GM18511 (cell line): ENCODE results near the gene TOPORS.
"Not testable (repeated sequence)": the region's sequence is repeated elsewhere in the genome, so short reads cannot be mapped to it uniquely, and the experiment has no call there.

ENCODE experiments used
- ATAC-seq: cut with Tn5 transposase; IDR thresholded peaks from one replicate; pipeline ENCODE4 v1.9.1; 2021; ENCODE audit warnings: mild to moderate bottlenecking, moderate library complexity; ENCODE audit not compliant: unreplicated experiment

Gene TOPORS

DNA sequence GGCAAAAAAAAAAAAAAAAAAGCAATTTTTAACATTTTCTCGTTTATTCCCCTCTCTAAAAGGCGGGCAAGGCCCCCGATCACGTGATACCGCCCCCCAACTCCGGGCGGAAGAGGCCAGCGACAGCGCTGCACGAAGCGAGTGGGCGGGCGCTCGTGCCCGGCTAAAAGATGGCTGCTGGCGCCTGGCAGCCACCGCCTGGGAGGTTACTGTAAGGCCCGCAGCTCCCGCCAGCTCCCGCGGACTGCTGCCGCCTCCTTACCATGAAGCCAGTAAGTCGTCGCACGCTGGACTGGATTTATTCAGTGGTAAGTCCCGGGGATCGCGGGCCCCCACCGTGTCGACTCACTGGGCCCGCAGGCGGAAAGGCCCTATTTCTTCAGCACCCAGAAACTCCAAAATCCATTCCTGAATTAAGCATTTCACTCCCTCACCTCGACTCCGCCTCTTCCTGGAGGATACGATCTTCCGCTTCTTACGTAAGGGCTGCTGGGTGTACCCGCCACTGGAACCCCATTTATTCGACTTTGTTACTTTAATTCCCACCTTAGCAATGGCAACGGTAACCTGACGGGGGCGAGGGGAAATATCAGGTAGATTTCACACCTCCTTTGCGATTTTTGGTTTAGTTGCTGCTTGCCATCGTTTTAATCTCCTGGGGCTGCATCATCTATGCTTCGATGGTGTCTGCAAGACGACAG lies at the start of gene TOPORS, which contains the start of gene SMIM27:
TOPORS (minus strand) TSS at position 415 of the 701 bp plus-strand sequence; CDS start at position 265, 150 bp downstream.
SMIM27 (plus strand) TSS at position 156 of the 701 bp plus-strand sequence; CDS start at position 264, 108 bp downstream.
- ATAC-seq, result peak; percentile 74

- not testable (repeated sequence) for ATAC-seq
Measured at GRCh38 chr9:32599021-32599420, 46.6 kb upstream of the TOPORS start.

DNA sequence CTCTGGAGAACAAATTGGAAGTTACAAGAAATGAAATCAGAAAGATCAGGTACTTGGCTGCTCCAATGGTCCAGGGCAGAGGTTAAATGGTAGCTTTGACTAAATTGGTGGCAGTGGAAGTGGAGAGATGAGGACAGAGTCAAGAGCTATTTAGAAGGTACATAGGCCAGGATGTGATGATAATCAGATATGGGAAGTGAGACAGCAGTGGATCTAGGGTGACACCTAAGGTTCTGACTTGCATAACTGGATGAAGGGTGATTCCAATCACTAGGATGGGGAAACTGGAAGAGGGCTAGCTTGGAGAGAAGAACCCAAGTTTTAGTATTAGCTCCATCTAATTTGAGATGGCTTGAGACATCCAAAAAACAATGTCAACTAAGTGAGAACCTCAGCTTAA lies 44.5 kb upstream of the TOPORS start:
- ATAC-seq, result no peak

- no peak for ATAC-seq
Measured at GRCh38 chr9:32596096-32596865, 43.9 kb upstream of the TOPORS start.

DNA sequence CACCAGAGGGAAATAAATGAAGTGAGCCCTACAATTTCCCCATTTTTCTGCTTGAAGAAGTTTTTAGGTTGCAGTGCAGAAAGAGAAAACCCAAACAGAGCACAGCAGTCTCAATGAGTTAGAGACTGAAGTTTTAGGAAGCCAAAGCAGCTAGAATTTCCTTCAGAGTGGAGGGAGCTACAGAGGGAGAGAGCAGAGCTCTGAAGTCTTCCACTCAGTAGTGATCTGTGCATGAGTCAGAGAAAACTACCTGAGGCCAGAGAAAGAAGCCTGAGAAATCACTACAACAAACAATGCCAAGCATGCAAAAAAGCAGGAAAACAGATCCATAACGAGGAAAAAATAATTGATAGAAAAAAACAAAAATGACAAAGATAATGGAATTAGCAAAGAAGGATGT lies 38.5 kb upstream of the TOPORS start:
- no peak for ATAC-seq

DNA sequence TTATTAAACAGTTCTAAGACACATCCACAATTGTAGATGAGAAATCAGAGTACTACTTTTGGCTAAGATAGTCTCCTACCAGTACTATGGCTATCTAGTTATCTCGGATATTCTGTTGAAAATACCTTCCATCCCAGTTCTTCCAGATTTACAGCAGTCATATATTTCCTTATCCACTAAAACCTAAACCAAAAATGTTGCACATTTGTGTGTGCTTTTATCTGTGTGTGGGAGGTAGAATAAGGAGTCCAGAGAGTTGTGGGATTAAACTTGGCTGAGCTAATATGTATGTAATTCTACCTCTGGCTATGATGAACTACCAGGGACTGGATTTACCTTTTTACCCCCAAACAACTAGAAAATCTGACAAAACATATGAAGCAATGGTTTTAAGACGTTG lies 38.1 kb upstream of the TOPORS start:
- no peak for ATAC-seq

- ATAC-seq, result peak; percentile 80
Measured at GRCh38 chr9:32589083-32589723, 36.8 kb upstream of the TOPORS start.

DNA sequence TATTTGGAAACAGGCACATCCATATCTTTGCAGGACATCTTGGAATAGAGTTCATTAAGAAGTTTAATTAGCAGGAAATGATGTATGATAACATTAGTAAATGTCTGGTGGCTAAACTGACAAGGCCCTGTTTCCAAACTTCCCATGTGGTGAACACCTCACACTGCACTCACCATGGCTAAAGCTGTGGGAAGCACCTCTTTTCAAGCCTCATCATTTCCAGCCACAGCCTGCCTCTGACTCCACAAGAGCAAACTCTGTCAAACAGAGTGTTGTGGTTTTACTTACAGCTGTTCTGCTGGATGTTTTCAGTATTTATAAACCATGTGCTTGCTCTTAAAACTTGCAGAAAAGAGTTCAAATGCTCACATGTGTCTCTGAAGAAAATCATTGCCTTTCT lies 35.5 kb upstream of the TOPORS start:
- no peak for ATAC-seq

DNA sequence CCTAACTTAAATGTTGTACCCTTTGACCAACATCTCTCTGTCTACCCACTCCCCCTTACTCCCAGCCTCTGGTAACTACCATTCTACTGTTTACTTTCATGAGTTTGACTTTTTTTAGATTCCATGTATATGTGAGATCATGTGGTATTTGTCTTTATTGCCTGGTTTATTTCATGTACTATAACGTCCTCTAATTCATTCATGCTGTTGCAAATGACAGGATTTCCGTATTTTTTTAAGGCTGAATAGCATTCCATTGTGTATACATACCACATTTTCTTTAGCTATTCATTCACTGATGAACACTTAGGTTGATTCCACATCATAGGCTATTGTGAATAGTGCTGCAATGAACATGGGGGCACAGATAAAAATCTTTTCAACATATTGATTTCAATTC lies 32.4 kb upstream of the TOPORS start:
- ATAC-seq, result no peak

GRCh38 chr9:32581512-32582143 lies 29.2 kb upstream of the TOPORS start:
- ATAC-seq, result peak; percentile 58

- ATAC-seq, result no peak
Measured at GRCh38 chr9:32580631-32581300, 28.4 kb upstream of the TOPORS start.

DNA sequence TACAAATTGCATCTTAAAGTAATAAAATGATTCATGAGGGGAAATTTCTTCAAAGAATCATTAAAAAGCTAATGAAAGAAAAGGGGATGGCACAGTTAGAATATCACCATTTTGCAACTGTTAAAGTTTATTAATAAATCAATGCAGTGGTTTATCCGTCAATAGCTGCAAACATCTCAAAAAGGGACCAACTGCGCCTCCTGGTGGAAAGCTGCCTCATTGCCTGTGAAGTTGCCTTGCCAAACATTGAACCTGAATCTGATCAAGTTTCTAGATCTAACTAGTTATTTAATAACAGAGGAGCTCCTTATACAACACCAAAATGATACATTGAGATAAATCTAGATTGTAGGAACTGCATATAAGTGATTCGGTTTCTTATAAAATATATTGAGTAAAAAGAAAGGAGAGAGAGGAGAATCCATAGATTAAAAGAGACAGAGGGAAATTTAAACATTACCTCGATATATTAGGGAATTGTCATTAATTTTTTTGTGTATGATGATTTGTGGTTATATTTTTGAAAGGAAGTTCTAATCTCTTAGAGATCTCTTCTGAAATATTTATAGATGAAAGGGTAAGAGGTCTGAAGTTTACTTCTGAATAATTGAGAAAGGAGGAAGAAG lies 27.4 kb upstream of the TOPORS start:
- peak; percentile 63 for ATAC-seq

DNA sequence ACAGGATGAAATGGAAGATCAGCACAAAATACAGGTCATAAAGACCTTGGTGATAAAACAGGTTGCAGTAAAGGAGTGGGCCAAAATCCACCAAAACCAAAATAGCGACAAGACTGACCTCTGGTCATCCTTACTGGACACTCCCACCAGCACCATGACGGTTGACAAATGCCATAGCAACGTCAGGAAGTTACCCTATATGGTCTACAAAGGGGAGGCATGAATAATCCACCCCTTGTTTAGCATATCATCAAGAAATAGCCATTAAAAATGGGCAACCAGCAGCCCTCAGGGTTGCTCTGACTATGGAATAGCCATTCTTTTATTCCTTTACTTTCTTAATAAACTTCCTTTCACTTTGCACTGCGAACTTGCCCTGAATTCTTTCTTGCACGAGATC lies 26.6 kb upstream of the TOPORS start:
- ATAC-seq, result no peak

- no peak for ATAC-seq
Measured at GRCh38 chr9:32577316-32577715, 24.9 kb upstream of the TOPORS start.

GRCh38 chr9:32574858-32575257 lies 22.5 kb upstream of the TOPORS start:
- ATAC-seq, result no peak

DNA sequence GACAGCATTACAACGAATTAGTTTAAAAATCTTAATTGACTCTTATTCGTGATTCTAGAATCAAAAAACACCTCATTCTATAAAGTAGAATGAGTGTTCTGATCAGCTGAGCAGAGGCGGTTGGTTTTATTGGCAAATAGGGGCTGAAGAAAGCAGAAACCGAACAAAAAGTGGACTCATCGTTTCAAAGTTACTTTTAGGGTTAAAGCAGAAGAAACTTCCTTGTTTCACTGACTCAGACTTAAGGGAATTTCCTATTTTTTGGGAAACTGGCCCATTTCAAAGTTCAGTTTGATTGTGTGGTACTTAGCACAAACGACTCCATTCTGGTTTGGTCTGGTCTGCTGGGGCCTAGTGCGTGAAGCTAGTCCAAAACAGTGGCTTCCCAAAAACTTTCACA lies 21.4 kb upstream of the TOPORS start:
- no peak for ATAC-seq

GRCh38 chr9:32572900-32573523 lies 20.6 kb upstream of the TOPORS start, which contains the start of gene NDUFB6:
TSS of gene NDUFB6 (minus strand) at chr9:32573159. CDS start at chr9:32573060, 99 bp downstream.
- ATAC-seq, result peak; percentile 89

- peak; percentile 90 for ATAC-seq
Measured at GRCh38 chr9:32571969-32572899, 19.8 kb upstream of the TOPORS start.

GRCh38 chr9:32570262-32570661 lies 17.9 kb upstream of the TOPORS start:
- ATAC-seq, result no peak
